Measurements from ENCODE around the gene C12orf42. TPM values are rescaled to one million over a fixed set of nuclear protein-coding genes. Genes with fewer than 3 reads are reported as not detected.

C12orf42 gene
- total and polyA plus RNA-seq, 2 of the 4 experiments (the other 2 are of a cell fraction) = not detected

DNA sequence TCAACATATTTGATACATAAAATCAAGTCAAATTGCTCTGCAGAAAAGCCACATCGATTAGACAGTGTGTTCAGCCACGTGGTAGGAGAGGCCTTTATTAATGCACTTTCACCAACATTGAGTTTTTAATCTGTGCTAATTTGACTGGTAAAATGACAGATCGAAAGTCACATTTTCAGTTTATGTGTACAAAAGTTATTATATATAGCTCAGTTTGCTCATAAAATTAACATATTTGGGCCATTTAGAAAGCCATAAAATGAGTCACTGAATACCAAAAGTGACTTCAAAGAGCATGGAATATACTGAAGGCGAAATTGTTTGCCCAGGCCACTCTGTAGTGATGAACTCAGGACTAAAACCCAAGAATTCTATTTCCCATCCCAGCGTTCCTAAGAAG, 26.0 kb downstream of the C12orf42 start:
- Histone ChIP-seq H3K9ac (ENCODE audit: low read depth, low read length) (no peak overlapping the region), H3K14ac (replicated peaks; ENCODE audit: low read depth, low read length) (no peak overlapping the region), H3K4me1 (ENCODE audit: control insufficient read depth, insufficient read depth, low read length) (no peaks in the 10 kb centered on the region), H3K4me3 (ENCODE audit: insufficient read depth, low read depth, low read length) (no peak overlapping the region), H3K27me3 (ENCODE audit: control insufficient read depth, insufficient read depth, low read length) (no peaks in the 10 kb centered on the region), H3K4me2 (ENCODE audit: low read depth, low read length) (no peak overlapping the region), H2AK9ac (replicated peaks; ENCODE audit: low read depth, low read length, poor library complexity) (no peak overlapping the region), H4K8ac (ENCODE audit: low read depth in 2 of 2, low read length in 2 of 2) (no peak overlapping the region), H2AK5ac (ENCODE audit: low read depth, low read length) (no peak overlapping the region), H3K56ac (ENCODE audit: extremely low read depth, insufficient read depth, low read length) (no peak overlapping the region), H3K9me3 (ENCODE audit: control insufficient read depth, insufficient read depth, low read length) (peaks cover 8% of the 10 kb centered on the region), H2AFZ (replicated peaks; ENCODE audit: low read length, poor library complexity) (no peak overlapping the region), H4K91ac (ENCODE audit: insufficient read depth, low read depth, low read length) (no peak overlapping the region), H3K79me1 (ENCODE audit: low read depth in 1 of 2, low read length in 2 of 2) (no peaks in the 10 kb centered on the region), H2BK20ac (ENCODE audit: low read depth, low read length) (no peak overlapping the region), H2BK120ac (ENCODE audit: low read depth, low read length) (no peak overlapping the region), H2BK15ac (ENCODE audit: low read depth, low read length) (no peak overlapping the region), H3K36me3 (ENCODE audit: control insufficient read depth, insufficient read depth, low read length) (no peaks in the 10 kb centered on the region), H3K18ac (ENCODE audit: low read depth, low read length) (no peak overlapping the region), H3K27ac (ENCODE audit: insufficient read depth, low read length) (no peak overlapping the region), H3K23ac (ENCODE audit: low read depth, low read length) (no peak overlapping the region), H4K20me1 (ENCODE audit: insufficient read depth, low read length) (no peaks in the 10 kb centered on the region), H4K5ac (ENCODE audit: low read depth, low read length) (no peak overlapping the region), H2BK5ac (ENCODE audit: low read depth, low read length, poor library complexity, severe bottlenecking) (no peak overlapping the region), H3K4ac (ENCODE audit: low read depth, low read length) (no peak overlapping the region), H3K9me1 (ENCODE audit: insufficient read depth, low read length) (no peaks in the 10 kb centered on the region)
- dilution Hi-C loops (cut with HindIII; ENCODE audit: low sequenced_read_pairs, unreplicated experiment) (no loop called here), in situ Hi-C loops (cut with MboI; ENCODE audit: low sequenced_read_pairs) (no loop called here), intact Hi-C loops (cut with micrococcal nuclease) (no loop called here)
- TF ChIP-seq RCOR1 (IDR thresholded peaks at IDR 0.05; ENCODE audit: insufficient replicate concordance, low read length) (no peak), CHD1 (IDR thresholded peaks at IDR 0.05; ENCODE audit: low read depth, low read length) (no peak), MAFK (IDR thresholded peaks at IDR 0.05; ENCODE audit: low read depth, low read length) (no peak), MXI1 (IDR thresholded peaks at IDR 0.05; ENCODE audit: borderline replicate concordance, low read depth, low read length) (no peak), NFE2L2 (IDR thresholded peaks at IDR 0.05; ENCODE audit: low read depth, low read length) (no peak), CEBPB (IDR thresholded peaks at IDR 0.05; ENCODE audit: low read depth, low read length) (no peak), RFX5 (IDR thresholded peaks at IDR 0.05; ENCODE audit: low read depth, low read length) (no peak)
- TF ChIP-seq, protein P1, sequence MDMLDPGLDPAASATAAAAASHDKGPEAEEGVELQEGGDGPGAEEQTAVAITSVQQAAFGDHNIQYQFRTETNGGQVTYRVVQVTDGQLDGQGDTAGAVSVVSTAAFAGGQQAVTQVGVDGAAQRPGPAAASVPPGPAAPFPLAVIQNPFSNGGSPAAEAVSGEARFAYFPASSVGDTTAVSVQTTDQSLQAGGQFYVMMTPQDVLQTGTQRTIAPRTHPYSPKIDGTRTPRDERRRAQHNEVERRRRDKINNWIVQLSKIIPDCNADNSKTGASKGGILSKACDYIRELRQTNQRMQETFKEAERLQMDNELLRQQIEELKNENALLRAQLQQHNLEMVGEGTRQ (IDR thresholded peaks at IDR 0.05; ENCODE audit: low read depth, low read length) = no peak
- TF ChIP-seq, protein P2, sequence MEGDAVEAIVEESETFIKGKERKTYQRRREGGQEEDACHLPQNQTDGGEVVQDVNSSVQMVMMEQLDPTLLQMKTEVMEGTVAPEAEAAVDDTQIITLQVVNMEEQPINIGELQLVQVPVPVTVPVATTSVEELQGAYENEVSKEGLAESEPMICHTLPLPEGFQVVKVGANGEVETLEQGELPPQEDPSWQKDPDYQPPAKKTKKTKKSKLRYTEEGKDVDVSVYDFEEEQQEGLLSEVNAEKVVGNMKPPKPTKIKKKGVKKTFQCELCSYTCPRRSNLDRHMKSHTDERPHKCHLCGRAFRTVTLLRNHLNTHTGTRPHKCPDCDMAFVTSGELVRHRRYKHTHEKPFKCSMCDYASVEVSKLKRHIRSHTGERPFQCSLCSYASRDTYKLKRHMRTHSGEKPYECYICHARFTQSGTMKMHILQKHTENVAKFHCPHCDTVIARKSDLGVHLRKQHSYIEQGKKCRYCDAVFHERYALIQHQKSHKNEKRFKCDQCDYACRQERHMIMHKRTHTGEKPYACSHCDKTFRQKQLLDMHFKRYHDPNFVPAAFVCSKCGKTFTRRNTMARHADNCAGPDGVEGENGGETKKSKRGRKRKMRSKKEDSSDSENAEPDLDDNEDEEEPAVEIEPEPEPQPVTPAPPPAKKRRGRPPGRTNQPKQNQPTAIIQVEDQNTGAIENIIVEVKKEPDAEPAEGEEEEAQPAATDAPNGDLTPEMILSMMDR (conservative IDR thresholded peaks at IDR 0.05; ENCODE audit: low read depth, low read length) = no peak
- DNase-seq (no peak), ATAC-seq (ENCODE audit: low read depth) (no peak)
- ChIA-PET CTCF (no interaction called here), POLR2A (ENCODE audit: unreplicated experiment) (no interaction called here)
- no CpG with 5 or more reads among the region's 5 CpGs for WGBS, 2 experiments (ENCODE audit: extremely low coverage in 2 of 2, insufficient read length in 1 of 2)
- no TSS peak for BruUV-seq (replicated peaks)

All from IMR-90 (cell line).